SK-N-SH (cell line): ENCODE results near the gene CACFD1.

ENCODE experiments used
- FOSL2 ChIP-seq: IDR thresholded peaks from 2 replicates; pipeline ENCODE4 v1.4.0; 2012; ENCODE audit warnings: low read depth, mild to moderate bottlenecking, moderate library complexity, borderline replicate concordance
- GATA2 ChIP-seq: sonication (generic); formaldehyde crosslinking; IDR thresholded peaks from 2 replicates; pipeline ENCODE4 v1.5.0; 2020; ENCODE audit warnings: mild to moderate bottlenecking, missing genetic modification reagents
- JUND ChIP-seq: IDR thresholded peaks from 2 replicates; pipeline ENCODE4 v1.4.0; 2012
- POLR2AphosphoS5 ChIP-seq: IDR thresholded peaks from 2 replicates; pipeline ENCODE4 v1.6.1; 2012; ENCODE audit warnings: low read depth, low read length
- RAD21 ChIP-seq: IDR thresholded peaks from 2 replicates; pipeline ENCODE4 v1.6.1; 2012; ENCODE audit warnings: mild to moderate bottlenecking, low read length
- TF ChIP-seq, protein P1 (sequence below): fragments of 200-600 bp; sonication (generic); IDR thresholded peaks from 2 replicates; pipeline ENCODE4 v1.6.1; 2017; ENCODE audit warnings: antibody characterized with exemption, mild to moderate bottlenecking, moderate library complexity
- TF ChIP-seq, protein P2 (sequence below): fragments of 150-350 bp; IDR thresholded peaks from 2 replicates; pipeline ENCODE4 v1.6.1; 2017; ENCODE audit warnings: antibody characterized with exemption, low read length, low read depth, borderline replicate concordance
- TF ChIP-seq, protein P3 (sequence below): IDR thresholded peaks from 2 replicates; pipeline ENCODE4; 2012

- TF ChIP-seq, protein P1, sequence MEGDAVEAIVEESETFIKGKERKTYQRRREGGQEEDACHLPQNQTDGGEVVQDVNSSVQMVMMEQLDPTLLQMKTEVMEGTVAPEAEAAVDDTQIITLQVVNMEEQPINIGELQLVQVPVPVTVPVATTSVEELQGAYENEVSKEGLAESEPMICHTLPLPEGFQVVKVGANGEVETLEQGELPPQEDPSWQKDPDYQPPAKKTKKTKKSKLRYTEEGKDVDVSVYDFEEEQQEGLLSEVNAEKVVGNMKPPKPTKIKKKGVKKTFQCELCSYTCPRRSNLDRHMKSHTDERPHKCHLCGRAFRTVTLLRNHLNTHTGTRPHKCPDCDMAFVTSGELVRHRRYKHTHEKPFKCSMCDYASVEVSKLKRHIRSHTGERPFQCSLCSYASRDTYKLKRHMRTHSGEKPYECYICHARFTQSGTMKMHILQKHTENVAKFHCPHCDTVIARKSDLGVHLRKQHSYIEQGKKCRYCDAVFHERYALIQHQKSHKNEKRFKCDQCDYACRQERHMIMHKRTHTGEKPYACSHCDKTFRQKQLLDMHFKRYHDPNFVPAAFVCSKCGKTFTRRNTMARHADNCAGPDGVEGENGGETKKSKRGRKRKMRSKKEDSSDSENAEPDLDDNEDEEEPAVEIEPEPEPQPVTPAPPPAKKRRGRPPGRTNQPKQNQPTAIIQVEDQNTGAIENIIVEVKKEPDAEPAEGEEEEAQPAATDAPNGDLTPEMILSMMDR, result no peak
- TF ChIP-seq POLR2AphosphoS5 (no peak), GATA2 (CRISPR knock-in tag) (no peak), RAD21 (no peak), FOSL2 (no peak), JUND (no peak)
- TF ChIP-seq, protein P2, sequence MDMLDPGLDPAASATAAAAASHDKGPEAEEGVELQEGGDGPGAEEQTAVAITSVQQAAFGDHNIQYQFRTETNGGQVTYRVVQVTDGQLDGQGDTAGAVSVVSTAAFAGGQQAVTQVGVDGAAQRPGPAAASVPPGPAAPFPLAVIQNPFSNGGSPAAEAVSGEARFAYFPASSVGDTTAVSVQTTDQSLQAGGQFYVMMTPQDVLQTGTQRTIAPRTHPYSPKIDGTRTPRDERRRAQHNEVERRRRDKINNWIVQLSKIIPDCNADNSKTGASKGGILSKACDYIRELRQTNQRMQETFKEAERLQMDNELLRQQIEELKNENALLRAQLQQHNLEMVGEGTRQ, result no peak
- TF ChIP-seq, protein P3, sequence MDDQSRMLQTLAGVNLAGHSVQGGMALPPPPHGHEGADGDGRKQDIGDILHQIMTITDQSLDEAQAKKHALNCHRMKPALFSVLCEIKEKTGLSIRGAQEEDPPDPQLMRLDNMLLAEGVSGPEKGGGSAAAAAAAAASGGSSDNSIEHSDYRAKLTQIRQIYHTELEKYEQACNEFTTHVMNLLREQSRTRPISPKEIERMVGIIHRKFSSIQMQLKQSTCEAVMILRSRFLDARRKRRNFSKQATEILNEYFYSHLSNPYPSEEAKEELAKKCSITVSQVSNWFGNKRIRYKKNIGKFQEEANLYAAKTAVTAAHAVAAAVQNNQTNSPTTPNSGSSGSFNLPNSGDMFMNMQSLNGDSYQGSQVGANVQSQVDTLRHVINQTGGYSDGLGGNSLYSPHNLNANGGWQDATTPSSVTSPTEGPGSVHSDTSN, result no peak
Observed at GRCh38 chr9:133512253-133513213, 52.8 kb downstream of the CACFD1 start.
